K562 (cell line): ENCODE measurements around the gene CSTB. TPM values are rescaled to one million over a fixed set of nuclear protein-coding genes. Genes with fewer than 3 reads are reported as not detected.

Source experiments
- CSDE1 ChIP-seq, 2 experiments: fragments of 450-650 bp; IDR thresholded peaks; 2 replicates each; pipeline ENCODE4 v1.6.1; 2016; ENCODE audit warnings: mild to moderate bottlenecking in 1 of 2
- HCFC1 ChIP-seq: IDR thresholded peaks from 2 replicates; pipeline ENCODE4 v1.6.1; 2012; ENCODE audit warnings: low read depth, low read length, improper control_type of control experiment
- HMG20B ChIP-seq: fragments of 250-450 bp; sonication (Bioruptor Pico); IDR thresholded peaks from 2 replicates; pipeline ENCODE4 v1.5.0; 2021; ENCODE audit warnings: mild to moderate bottlenecking
- JUN ChIP-seq, 2 experiments: sonication (generic) in 1 of 2; formaldehyde crosslinking in 1 of 2; IDR thresholded peaks; 2 replicates each; pipeline versions ENCODE4 v1.6.1 to v1.8.0; 2012 to 2022; ENCODE audit warnings: borderline replicate concordance in 2 of 2, mild to moderate bottlenecking in 2 of 2, improper control_type of control experiment in 1 of 2, low read depth in 1 of 2, low read length in 1 of 2, missing genetic modification reagents in 1 of 2
- NEUROD1 ChIP-seq: fragments of 150-350 bp; IDR thresholded peaks from 2 replicates; pipeline ENCODE4 v1.6.1; 2014; ENCODE audit warnings: borderline replicate concordance, low read length, low read depth; ENCODE audit not compliant: partially characterized antibody
- NFXL1 ChIP-seq: fragments of 450-650 bp; formaldehyde crosslinking; IDR thresholded peaks from 2 replicates; pipeline ENCODE4 v1.4.0; 2021; ENCODE audit warnings: mild to moderate bottlenecking
- PCBP1 ChIP-seq: fragments of 200-400 bp; formaldehyde crosslinking; IDR thresholded peaks from 2 replicates; pipeline ENCODE4 v1.6.1; 2018; ENCODE audit warnings: mild to moderate bottlenecking, low read depth, low read length; ENCODE audit not compliant: poor library complexity, severe bottlenecking
- RBM15 ChIP-seq: fragments of 200-400 bp; formaldehyde crosslinking; IDR thresholded peaks from 2 replicates; pipeline ENCODE4 v1.6.1; 2018; ENCODE audit warnings: mild to moderate bottlenecking, low read length, moderate library complexity; ENCODE audit not compliant: insufficient read depth
- SMARCC2 ChIP-seq: fragments of 450-650 bp; IDR thresholded peaks from 2 replicates; pipeline ENCODE4 v1.6.1; 2017; ENCODE audit warnings: antibody characterized with exemption, moderate library complexity, mild to moderate bottlenecking, low read depth
- TAF7 ChIP-seq: fragments of 450-650 bp; IDR thresholded peaks from 2 replicates; pipeline ENCODE4 v1.6.1; 2016; ENCODE audit warnings: missing genetic modification characterization, missing compliant biosample characterization
- TAL1 ChIP-seq: fragments of 450-650 bp; IDR thresholded peaks from 2 replicates; pipeline ENCODE4 v1.6.1; 2016; ENCODE audit warnings: mild to moderate bottlenecking
- THRAP3 ChIP-seq: fragments of 450-650 bp; IDR thresholded peaks from 2 replicates; pipeline ENCODE4 v1.6.1; 2016; ENCODE audit warnings: mild to moderate bottlenecking, inconsistent platforms, borderline replicate concordance
- ZKSCAN1 ChIP-seq: fragments of 150-350 bp; IDR thresholded peaks from 2 replicates; pipeline ENCODE4 v1.6.1; 2016; ENCODE audit warnings: low read depth, low read length
- ZNF263 ChIP-seq: sonication (generic); formaldehyde crosslinking; IDR thresholded peaks from 2 replicates; pipeline ENCODE4 v1.8.0; 2022; ENCODE audit warnings: mild to moderate bottlenecking, missing genetic modification reagents, borderline replicate concordance
- ZNF354B ChIP-seq: fragments of 250-450 bp; sonication (Bioruptor Pico); IDR thresholded peaks from 2 replicates; pipeline ENCODE4 v1.4.0; 2020
- ZNF76 ChIP-seq: fragments of 250-450 bp; sonication (Bioruptor Pico); IDR thresholded peaks from 2 replicates; pipeline ENCODE4 v1.4.0; 2020; ENCODE audit warnings: mild to moderate bottlenecking, moderate library complexity, borderline replicate concordance
- polyA plus RNA-seq, 8 experiments: library from polyadenylated mRNA; depleted of rRNA in 4 of 8; stranded (reverse) in 5 of 8; unstranded in 3 of 8; fragments of >200 nt; fragmentation: Nextera tagmentation in 2 of 8; fragmentation: Illumina TruSeq in 1 of 8; extraction: Ambion mirVana in 2 of 8; extraction: Trizol in 1 of 8; gene quantifications; 2 replicates each; pipeline versions ENCODE4 v1.2.1 to v1.2.3, GENCODE V29; 2011 to 2014; ENCODE audit warnings: inconsistent platforms in 1 of 8, missing spikeins in 1 of 8
- total RNA-seq, 7 experiments: library from RNA; depleted of rRNA in 6 of 7; stranded (reverse); fragments of >200 nt in 6 of 7; fragmentation: Illumina TruSeq in 2 of 7; extraction: Trizol in 2 of 7; gene quantifications; 2 replicates each; pipeline versions ENCODE4 v1.2.1 to v1.2.3, GENCODE V29; 2011 to 2021; ENCODE audit warnings: low replicate concordance in 1 of 7
- TF ChIP-seq, protein P1 (sequence below): fragments of 250-450 bp; sonication (Bioruptor Pico); IDR thresholded peaks from 2 replicates; pipeline ENCODE4 v1.4.0; 2020; ENCODE audit warnings: mild to moderate bottlenecking, moderate library complexity, borderline replicate concordance
- TF ChIP-seq, protein P2 (sequence below): fragments of 250-450 bp; sonication (Bioruptor Pico); IDR thresholded peaks from 2 replicates; pipeline ENCODE4 v1.4.0; 2020; ENCODE audit warnings: borderline replicate concordance
- TF ChIP-seq, protein P3 (sequence below): fragments of 450-650 bp; formaldehyde crosslinking; conservative IDR thresholded peaks from 2 replicates; pipeline ENCODE4 v1.4.0; 2022; ENCODE audit warnings: mild to moderate bottlenecking, missing genetic modification characterization
- TF ChIP-seq, protein P4 (sequence below): fragments of 450-650 bp; IDR thresholded peaks from 2 replicates; pipeline ENCODE4 v1.6.1; 2018; ENCODE audit warnings: mild to moderate bottlenecking, low read depth; ENCODE audit not compliant: partially characterized antibody

CSTB gene
- total and polyA plus RNA-seq, 9 of the 15 experiments (the other 6 are each of a cell fraction or from before 2014, with no cell fraction given) = 12.4 to 65.0 (median 31.7) TPM

DNA sequence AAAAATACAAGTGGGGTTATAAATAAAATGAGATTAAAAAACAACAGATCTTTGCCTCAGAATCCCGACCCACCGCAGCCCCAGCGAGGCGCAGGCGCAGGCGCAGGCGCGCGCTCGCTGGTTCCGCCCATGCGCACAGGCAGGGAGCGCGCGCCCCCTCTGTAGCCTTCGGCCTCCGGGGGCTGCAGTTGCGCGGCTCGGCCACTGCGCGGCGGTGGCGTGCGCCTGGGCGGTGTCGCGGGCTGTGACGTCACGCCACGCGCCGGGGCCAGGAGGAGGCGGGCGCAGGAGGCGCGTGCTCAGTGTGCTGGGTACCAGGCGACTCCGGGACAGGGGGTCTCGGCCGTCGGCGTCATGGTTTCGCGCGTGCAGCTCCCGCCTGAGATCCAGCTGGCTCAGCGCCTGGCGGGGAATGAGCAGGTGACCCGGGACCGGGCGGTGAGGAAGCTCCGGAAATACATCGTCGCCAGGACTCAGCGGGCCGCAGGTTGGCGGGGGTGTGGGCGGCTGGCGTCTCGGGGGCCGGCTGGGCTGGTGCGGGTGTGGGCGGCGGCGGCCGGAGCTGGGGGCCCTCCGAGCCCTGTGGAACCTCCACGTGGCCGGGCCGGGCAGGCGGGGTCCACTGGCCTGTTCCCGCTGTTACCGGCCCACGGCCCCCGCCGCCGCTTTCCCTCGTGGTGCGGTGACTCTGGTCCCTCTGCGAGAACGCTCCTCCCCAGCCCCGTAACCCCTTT is 13.3 kb upstream of the CSTB start, which contains the start of gene RRP1 (continued):
- TF ChIP-seq, protein P1, sequence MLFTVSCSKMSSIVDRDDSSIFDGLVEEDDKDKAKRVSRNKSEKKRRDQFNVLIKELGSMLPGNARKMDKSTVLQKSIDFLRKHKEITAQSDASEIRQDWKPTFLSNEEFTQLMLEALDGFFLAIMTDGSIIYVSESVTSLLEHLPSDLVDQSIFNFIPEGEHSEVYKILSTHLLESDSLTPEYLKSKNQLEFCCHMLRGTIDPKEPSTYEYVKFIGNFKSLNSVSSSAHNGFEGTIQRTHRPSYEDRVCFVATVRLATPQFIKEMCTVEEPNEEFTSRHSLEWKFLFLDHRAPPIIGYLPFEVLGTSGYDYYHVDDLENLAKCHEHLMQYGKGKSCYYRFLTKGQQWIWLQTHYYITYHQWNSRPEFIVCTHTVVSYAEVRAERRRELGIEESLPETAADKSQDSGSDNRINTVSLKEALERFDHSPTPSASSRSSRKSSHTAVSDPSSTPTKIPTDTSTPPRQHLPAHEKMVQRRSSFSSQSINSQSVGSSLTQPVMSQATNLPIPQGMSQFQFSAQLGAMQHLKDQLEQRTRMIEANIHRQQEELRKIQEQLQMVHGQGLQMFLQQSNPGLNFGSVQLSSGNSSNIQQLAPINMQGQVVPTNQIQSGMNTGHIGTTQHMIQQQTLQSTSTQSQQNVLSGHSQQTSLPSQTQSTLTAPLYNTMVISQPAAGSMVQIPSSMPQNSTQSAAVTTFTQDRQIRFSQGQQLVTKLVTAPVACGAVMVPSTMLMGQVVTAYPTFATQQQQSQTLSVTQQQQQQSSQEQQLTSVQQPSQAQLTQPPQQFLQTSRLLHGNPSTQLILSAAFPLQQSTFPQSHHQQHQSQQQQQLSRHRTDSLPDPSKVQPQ (CRISPR knock-in tag) = no peak
- TF ChIP-seq, protein P2, sequence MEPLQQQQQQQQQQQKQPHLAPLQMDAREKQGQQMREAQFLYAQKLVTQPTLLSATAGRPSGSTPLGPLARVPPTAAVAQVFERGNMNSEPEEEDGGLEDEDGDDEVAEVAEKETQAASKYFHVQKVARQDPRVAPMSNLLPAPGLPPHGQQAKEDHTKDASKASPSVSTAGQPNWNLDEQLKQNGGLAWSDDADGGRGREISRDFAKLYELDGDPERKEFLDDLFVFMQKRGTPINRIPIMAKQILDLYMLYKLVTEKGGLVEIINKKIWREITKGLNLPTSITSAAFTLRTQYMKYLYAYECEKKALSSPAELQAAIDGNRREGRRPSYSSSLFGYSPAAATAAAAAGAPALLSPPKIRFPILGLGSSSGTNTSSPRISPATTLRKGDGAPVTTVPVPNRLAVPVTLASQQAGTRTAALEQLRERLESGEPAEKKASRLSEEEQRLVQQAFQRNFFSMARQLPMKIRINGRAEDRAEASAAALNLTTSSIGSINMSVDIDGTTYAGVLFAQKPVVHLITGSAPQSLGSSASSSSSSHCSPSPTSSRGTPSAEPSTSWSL = 0 out of 2 replicates have a peak, but pooled peaks have one; percentile 44
- no peak for TF ChIP-seq SMARCC2
- peak; percentile 63; the same call in 1 of the 2 replicates for TF ChIP-seq ZNF76 (CRISPR knock-in tag)
- TF ChIP-seq HCFC1 = peak; percentile 93
- TF ChIP-seq TAL1 = no peak
- no peak for TF ChIP-seq NFXL1 (CRISPR knock-in tag)
- peak; percentile 83; the same call in 1 of the 2 replicates for TF ChIP-seq ZNF263
- TF ChIP-seq TAF7 (tag) = no peak
- peak; percentile 85; the same call in 1 of the 2 replicates for TF ChIP-seq JUN (IDR thresholded peaks at IDR 0.05; ENCODE audit: borderline replicate concordance, low read depth, low read length)
- TF ChIP-seq JUN (CRISPR knock-in tag; IDR thresholded peaks at IDR 0.05; ENCODE audit: borderline replicate concordance) = no peak; the same call in 1 of the 2 replicates
- TF ChIP-seq ZNF354B (CRISPR knock-in tag) = no peak
- peak; percentile 85 for TF ChIP-seq ZKSCAN1
- TF ChIP-seq HMG20B = no peak
- TF ChIP-seq THRAP3 = no peak
- no peak for TF ChIP-seq RBM15
- TF ChIP-seq, protein P3, sequence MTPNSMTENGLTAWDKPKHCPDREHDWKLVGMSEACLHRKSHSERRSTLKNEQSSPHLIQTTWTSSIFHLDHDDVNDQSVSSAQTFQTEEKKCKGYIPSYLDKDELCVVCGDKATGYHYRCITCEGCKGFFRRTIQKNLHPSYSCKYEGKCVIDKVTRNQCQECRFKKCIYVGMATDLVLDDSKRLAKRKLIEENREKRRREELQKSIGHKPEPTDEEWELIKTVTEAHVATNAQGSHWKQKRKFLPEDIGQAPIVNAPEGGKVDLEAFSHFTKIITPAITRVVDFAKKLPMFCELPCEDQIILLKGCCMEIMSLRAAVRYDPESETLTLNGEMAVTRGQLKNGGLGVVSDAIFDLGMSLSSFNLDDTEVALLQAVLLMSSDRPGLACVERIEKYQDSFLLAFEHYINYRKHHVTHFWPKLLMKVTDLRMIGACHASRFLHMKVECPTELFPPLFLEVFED = no peak
- TF ChIP-seq, protein P4, sequence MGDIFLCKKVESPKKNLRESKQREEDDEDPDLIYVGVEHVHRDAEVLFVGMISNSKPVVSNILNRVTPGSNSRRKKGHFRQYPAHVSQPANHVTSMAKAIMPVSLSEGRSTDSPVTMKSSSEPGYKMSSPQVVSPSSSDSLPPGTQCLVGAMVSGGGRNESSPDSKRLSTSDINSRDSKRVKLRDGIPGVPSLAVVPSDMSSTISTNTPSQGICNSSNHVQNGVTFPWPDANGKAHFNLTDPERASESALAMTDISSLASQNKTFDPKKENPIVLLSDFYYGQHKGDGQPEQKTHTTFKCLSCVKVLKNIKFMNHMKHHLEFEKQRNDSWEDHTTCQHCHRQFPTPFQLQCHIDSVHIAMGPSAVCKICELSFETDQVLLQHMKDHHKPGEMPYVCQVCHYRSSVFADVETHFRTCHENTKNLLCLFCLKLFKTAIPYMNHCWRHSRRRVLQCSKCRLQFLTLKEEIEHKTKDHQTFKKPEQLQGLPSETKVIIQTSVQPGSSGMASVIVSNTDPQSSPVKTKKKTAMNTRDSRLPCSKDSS = no peak
- peak; percentile 88 for TF ChIP-seq PCBP1
- peak in 1 of 2 experiments; percentile 85; a peak in 1 of 4 replicates for TF ChIP-seq CSDE1 (IDR thresholded peaks at IDR 0.05)
- TF ChIP-seq NEUROD1 = peak; percentile 63
